HEK293 (cell line): ENCODE results near the gene MOGAT3.
A peak's percentile ranks its signal among the peaks of the same experiment; 100 is the strongest.

Experiments used
- GFI1B ChIP-seq: fragments of 450-650 bp; formaldehyde crosslinking; IDR thresholded peaks from 2 replicates; pipeline ENCODE4 v1.5.1; 2016; ENCODE audit warnings: missing biosample characterization, missing genetic modification characterization
- GLIS1 ChIP-seq: fragments of 450-650 bp; formaldehyde crosslinking; IDR thresholded peaks from 2 replicates; pipeline ENCODE4 v1.5.1; 2016; ENCODE audit warnings: missing biosample characterization, missing genetic modification characterization
- PRDM2 ChIP-seq: fragments of 450-650 bp; formaldehyde crosslinking; IDR thresholded peaks from 2 replicates; pipeline ENCODE4 v1.5.1; 2016; ENCODE audit warnings: missing biosample characterization, missing genetic modification characterization, borderline replicate concordance
- REPIN1 ChIP-seq: fragments of 450-650 bp; formaldehyde crosslinking; IDR thresholded peaks from 2 replicates; pipeline ENCODE4 v1.5.1; 2017; ENCODE audit warnings: missing biosample characterization, missing genetic modification characterization, low read depth
- TSHZ1 ChIP-seq: fragments of 450-650 bp; formaldehyde crosslinking; IDR thresholded peaks from 2 replicates; pipeline ENCODE4 v1.5.1; 2016; ENCODE audit warnings: missing biosample characterization, missing genetic modification characterization, borderline replicate concordance
- WT1 ChIP-seq: fragments of 450-650 bp; formaldehyde crosslinking; IDR thresholded peaks from 2 replicates; pipeline ENCODE4 v1.5.1; 2016; ENCODE audit warnings: missing biosample characterization, missing genetic modification characterization
- ZBTB10 ChIP-seq: fragments of 450-650 bp; formaldehyde crosslinking; IDR thresholded peaks from 2 replicates; pipeline ENCODE4 v1.5.1; 2016; ENCODE audit warnings: missing biosample characterization, missing genetic modification characterization
- ZBTB48 ChIP-seq: fragments of 450-650 bp; formaldehyde crosslinking; IDR thresholded peaks from 2 replicates; pipeline ENCODE4 v1.5.1; 2016; ENCODE audit warnings: missing biosample characterization, missing genetic modification characterization
- ZBTB49 ChIP-seq: fragments of 450-650 bp; formaldehyde crosslinking; IDR thresholded peaks from 2 replicates; pipeline ENCODE4 v1.5.1; 2016; ENCODE audit warnings: missing biosample characterization, missing genetic modification characterization, low read depth
- ZBTB7A ChIP-seq: fragments of 450-650 bp; formaldehyde crosslinking; IDR thresholded peaks from 2 replicates; pipeline ENCODE4 v1.5.1; 2016; ENCODE audit warnings: low read depth, missing biosample characterization, missing genetic modification characterization
- ZEB2 ChIP-seq: fragments of 450-650 bp; formaldehyde crosslinking; IDR thresholded peaks from 2 replicates; pipeline ENCODE4 v1.5.1; 2016; ENCODE audit warnings: missing biosample characterization, missing genetic modification characterization
- ZNF221 ChIP-seq: fragments of 450-650 bp; formaldehyde crosslinking; IDR thresholded peaks from 2 replicates; pipeline ENCODE4 v1.5.1; 2017; ENCODE audit warnings: missing biosample characterization, missing genetic modification characterization, borderline replicate concordance
- ZNF23 ChIP-seq: fragments of 450-650 bp; formaldehyde crosslinking; IDR thresholded peaks from 2 replicates; pipeline ENCODE4 v1.5.1; 2016; ENCODE audit warnings: missing biosample characterization, missing genetic modification characterization, borderline replicate concordance
- ZNF335 ChIP-seq: fragments of 450-650 bp; formaldehyde crosslinking; conservative IDR thresholded peaks from 2 replicates; pipeline ENCODE4 v1.5.1; 2016; ENCODE audit warnings: missing biosample characterization, missing genetic modification characterization
- ZNF404 ChIP-seq: fragments of 450-650 bp; formaldehyde crosslinking; IDR thresholded peaks from 2 replicates; pipeline ENCODE4 v1.5.1; 2017; ENCODE audit warnings: missing biosample characterization, missing genetic modification characterization
- ZNF510 ChIP-seq: fragments of 450-650 bp; formaldehyde crosslinking; IDR thresholded peaks from 2 replicates; pipeline ENCODE4 v1.5.1; 2018; ENCODE audit warnings: mild to moderate bottlenecking, missing genetic modification characterization, missing biosample characterization; ENCODE audit not compliant: insufficient replicate concordance
- ZNF521 ChIP-seq: fragments of 450-650 bp; formaldehyde crosslinking; IDR thresholded peaks from 2 replicates; pipeline ENCODE4 v1.5.1; 2017; ENCODE audit warnings: missing biosample characterization, mild to moderate bottlenecking, missing genetic modification characterization
- ZNF544 ChIP-seq: fragments of 450-650 bp; formaldehyde crosslinking; IDR thresholded peaks from 2 replicates; pipeline ENCODE4 v1.5.0; 2017; ENCODE audit warnings: missing biosample characterization, missing genetic modification characterization
- ZNF596 ChIP-seq: fragments of 450-650 bp; IDR thresholded peaks from 2 replicates; pipeline ENCODE4 v1.5.0; 2018; ENCODE audit warnings: missing biosample characterization, mild to moderate bottlenecking, missing genetic modification characterization, moderate library complexity
- ZNF645 ChIP-seq: fragments of 450-650 bp; formaldehyde crosslinking; IDR thresholded peaks from 2 replicates; pipeline ENCODE4; 2016; ENCODE audit warnings: missing biosample characterization, missing genetic modification characterization
- ZNF707 ChIP-seq: fragments of 450-650 bp; formaldehyde crosslinking; IDR thresholded peaks from 2 replicates; pipeline ENCODE4 v1.5.1; 2016; ENCODE audit warnings: missing biosample characterization, missing genetic modification characterization
- ZNF777 ChIP-seq: fragments of 450-650 bp; formaldehyde crosslinking; IDR thresholded peaks from 2 replicates; pipeline ENCODE4 v1.5.1; 2017; ENCODE audit warnings: missing biosample characterization, missing genetic modification characterization, borderline replicate concordance
- ZSCAN4 ChIP-seq: fragments of 450-650 bp; formaldehyde crosslinking; IDR thresholded peaks from 2 replicates; pipeline ENCODE4 v1.5.1; 2017; ENCODE audit warnings: missing biosample characterization, missing genetic modification characterization
- ZXDB ChIP-seq: fragments of 450-650 bp; formaldehyde crosslinking; IDR thresholded peaks from 2 replicates; pipeline ENCODE4 v1.5.1; 2016; ENCODE audit warnings: missing biosample characterization, missing genetic modification characterization

MOGAT3 gene

GRCh38 chr7:101154693-101155102, 46.1 kb downstream of the MOGAT3 start (continued):
- no peak for TF ChIP-seq PRDM2 (tag by site-specific recombination)
- no peak for TF ChIP-seq ZEB2 (tag by site-specific recombination)
- TF ChIP-seq ZNF23 (tag by site-specific recombination), result no peak
- no peak for TF ChIP-seq ZXDB
- no peak for TF ChIP-seq ZBTB10 (tag by site-specific recombination)
- no peak for TF ChIP-seq ZSCAN4 (tag by site-specific recombination)
- no peak for TF ChIP-seq ZNF404 (tag by site-specific recombination)
- no peak for TF ChIP-seq ZNF777 (tag by site-specific recombination)
- no peak for TF ChIP-seq ZBTB48 (tag by site-specific recombination)
- no peak for TF ChIP-seq GFI1B
- TF ChIP-seq ZNF521 (tag by site-specific recombination), result no peak
- 0 out of 2 replicates have a peak, but pooled peaks have one; percentile 11 for TF ChIP-seq ZNF645
- no peak for TF ChIP-seq TSHZ1 (tag by site-specific recombination)
- peak; percentile 30 for TF ChIP-seq ZNF335 (tag by site-specific recombination)
- no peak for TF ChIP-seq ZNF596 (tag by site-specific recombination)
- TF ChIP-seq ZNF221, result no peak
- TF ChIP-seq ZNF510 (tag by site-specific recombination), result no peak
- TF ChIP-seq ZBTB49 (tag by site-specific recombination), result no peak
- TF ChIP-seq WT1 (tag by site-specific recombination), result no peak
- TF ChIP-seq GLIS1 (tag by site-specific recombination), result no peak
- TF ChIP-seq ZBTB7A (tag by site-specific recombination), result no peak
- TF ChIP-seq ZNF707 (tag by site-specific recombination), result no peak
- TF ChIP-seq REPIN1 (tag by site-specific recombination), result no peak
- no peak for TF ChIP-seq ZNF544
